HG02884 (cell line): ENCODE results near the gene ANP32A.
"Not testable (repeated sequence)": the region's sequence is repeated elsewhere in the genome, so short reads cannot be mapped to it uniquely, and the experiment has no call there.

Experiments
- ATAC-seq: cut with Tn5 transposase; IDR thresholded peaks from one replicate; pipeline ENCODE4 v1.9.1; 2021; ENCODE audit warnings: mild to moderate bottlenecking, moderate library complexity; ENCODE audit not compliant: unreplicated experiment

Gene ANP32A

DNA sequence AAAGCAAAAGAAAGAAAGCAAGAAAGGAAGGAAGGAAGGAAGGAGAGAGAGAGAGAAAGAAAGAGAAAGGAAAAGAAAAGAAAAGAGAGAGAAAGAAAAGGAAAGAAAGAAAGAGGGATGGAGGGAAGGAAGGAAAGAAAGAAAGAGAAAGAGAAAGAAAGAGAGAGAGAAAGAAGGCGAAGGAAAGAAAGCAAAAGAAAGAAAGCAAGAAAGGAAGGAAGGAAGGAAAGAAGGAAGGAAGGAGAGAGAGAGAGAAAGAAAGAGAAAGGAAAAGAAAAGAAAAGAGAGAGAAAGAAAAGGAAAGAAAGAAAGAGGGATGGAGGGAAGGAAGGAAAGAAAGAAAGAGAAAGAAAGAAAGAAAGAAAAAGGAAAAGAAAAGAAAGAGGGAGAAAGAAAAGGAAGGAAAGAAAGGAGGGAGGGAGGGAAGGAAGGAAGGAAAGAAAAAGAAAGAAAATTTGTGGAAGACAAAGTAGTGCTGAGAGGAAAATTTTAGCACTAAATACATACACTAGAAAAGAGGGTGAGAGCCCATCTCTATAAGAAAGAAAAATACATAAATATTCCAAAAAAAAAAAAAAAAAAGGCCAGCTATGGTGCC is 60.6 kb downstream of the ANP32A start:
- not testable (repeated sequence) for ATAC-seq

DNA sequence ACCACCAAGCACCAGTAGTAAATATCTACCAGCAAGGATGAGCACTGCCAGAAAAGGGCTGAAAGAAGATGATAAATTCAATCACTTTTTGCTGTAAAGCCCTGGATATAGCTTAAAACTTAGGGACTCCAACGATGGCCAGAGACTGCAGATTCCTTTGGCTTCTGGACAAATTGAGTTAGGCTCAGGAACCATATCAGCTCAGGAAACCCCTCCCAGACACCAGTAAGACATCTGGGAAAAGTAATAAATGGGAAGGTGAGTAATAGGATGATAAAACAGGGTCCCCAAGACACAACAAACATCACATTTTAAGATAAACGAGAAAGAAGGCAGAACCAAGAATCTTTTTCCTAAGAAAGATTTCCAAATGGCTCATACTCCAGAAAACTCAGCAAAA is 65.0 kb downstream of the ANP32A start:
- no peak for ATAC-seq

DNA sequence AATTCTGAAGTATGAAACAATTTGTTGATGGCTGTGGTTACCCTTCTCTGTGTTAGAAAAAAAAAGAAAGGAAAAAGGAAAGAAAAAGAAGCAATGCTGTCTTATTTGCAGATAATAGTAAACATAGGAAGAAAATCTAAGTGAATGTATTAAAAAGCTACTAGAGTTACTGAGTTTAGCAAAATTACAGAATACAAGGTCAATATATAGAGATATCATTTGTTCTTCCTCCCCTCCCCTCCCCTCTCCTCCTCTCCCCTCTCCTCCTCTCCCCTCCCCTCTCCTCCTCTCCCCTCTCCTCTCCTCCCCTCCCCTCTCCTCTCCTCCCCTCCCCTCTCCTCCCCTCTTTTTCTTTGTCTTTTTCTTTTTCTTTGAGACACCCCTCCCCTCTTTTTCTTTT is 69.1 kb downstream of the ANP32A start:
- no peak for ATAC-seq

DNA sequence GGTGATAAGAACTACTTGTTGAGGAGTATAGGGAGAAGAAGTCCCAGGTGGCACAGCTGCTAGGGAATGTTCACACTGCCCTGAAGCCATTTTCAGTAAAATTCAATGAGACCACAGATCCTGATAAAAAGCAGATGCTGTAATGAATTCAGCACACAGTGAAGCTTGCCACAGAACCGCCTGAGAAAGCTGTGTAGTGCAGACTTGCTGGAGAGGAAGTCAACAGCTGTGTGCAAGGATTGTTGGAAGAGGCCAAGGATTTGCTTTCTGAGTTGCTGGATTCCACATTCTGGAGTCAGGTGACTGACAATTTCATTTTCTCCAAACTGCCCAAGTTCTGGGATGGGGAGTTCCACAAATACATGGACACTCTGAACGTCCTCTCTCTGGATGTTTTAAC is 70.9 kb downstream of the ANP32A start:
- ATAC-seq = no peak

DNA sequence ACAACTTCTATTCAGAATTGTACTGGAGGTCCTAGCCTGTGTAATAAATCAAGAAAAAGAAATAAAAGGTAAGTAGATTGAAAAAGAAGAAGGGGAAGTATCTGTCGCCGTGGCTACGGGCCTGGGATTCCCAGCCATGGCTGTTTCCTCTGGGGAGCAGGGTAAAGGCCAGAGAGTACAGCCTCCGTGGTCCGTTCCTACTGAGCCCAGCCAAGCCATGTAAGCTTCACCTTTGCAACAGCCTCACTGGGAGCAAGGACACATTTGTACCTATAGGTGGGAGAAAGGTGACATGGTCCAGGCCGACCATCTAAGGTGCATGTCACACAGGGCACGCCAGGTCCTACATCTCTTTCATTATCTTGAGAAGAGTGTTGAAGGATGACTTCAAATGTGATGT is 71.3 kb downstream of the ANP32A start:
- ATAC-seq = no peak

DNA sequence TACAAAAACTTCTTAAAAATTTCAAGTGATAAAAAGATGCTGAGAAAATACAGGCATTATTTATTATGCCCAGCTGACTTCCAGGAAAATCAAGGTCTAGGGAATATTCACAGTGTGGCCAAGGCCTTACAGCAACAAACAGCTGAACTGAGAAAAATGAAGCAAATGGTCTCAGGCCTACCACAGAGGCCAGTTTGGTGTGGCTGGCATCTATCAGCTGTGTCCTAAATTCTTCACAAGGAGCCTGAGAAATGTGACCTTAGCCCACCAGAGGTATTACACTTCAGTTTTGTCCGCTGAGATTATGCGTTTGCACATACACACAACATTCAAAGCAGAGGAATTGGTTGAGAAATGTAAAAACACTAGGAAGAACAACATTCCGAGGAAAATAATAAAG is 77.4 kb downstream of the ANP32A start:
- ATAC-seq = no peak

DNA sequence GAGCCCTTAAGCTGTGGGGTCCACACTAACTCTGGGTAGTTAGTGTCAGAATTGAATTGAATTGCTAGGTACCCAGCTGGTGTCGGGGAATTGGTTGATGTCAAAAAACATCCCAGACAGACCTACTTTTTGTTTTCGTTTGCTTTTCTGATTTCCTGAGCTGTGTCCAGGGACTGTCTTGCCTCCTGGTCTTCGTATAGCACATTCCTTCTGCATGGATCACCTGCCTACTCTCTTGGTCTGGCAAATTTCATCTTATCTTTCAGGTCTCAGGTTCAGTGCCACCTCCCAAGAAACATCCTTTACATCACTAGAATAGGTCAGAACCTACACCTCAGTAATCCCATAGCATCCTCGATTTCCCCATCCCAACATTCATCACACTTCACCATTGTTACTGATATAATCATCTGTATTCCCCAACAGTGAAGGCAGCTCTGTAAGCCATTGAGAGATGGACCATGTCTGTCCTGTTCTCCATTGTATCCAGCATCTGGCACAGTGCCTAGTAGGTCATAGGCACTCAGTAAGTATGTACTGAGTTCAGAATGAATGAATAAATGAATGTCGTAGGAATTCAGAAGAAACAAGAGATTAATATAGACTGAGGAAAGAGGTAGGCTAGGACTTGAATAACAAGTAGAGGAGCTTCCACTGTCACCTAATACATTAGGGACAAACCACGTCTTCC is 81.2 kb downstream of the ANP32A start:
- no peak for ATAC-seq

DNA sequence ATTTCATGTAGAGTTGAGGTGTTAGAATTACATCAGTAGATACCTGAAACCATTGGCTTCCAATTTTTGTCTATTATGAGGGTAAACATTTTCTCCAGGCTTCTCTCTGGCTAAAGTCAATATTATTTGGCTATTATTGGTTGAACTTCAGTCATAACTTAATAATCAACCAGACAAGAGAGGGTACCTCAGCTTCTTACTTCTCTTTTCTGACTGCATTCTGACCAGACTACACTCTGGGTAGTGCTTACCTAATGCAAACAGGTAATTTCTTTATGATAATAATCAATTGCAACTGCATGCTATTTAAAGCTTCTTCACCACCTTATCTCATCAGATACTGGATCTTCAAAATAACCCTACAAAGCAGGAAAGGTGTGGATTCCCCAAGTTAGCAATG is 85.1 kb downstream of the ANP32A start:
- no peak for ATAC-seq

DNA sequence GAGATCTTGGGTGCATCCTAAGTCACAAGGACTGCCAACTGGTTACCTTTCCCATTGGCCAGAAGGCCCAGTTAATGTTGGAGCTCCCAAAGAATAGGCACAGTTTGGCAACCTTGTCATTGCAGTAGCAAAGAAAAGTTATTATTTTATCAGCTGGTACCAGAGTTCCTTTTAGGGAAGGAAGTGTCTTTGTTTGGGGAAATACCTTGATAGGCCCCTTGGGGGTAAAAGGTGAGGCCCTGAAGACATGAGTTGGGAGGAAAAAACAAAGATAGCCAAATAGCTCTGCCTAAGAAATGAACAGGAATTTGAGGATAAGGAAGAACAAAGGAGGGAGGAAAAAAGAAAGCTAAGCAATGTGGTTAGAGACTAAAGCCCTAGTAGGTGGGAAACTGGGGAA is 85.8 kb downstream of the ANP32A start:
- no peak for ATAC-seq

DNA sequence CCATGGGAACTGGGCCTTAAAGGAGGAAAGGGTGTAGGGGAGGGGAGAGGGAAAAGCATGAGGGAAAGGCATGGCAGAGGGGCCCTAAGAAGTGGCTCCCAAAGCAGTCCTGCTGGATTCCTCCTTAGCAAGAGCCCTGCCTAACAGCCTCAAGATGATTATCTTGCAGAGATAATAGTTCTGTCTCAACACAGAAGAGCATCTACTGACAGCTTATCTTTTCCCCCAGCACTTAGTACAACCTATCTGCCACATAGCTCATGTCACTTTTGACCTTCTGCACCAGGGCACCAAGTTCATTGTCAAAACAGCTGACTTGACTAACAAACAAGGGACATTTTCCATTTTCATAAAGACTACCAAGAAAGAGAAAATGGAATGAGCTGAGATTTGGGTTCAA is 86.3 kb downstream of the ANP32A start:
- no peak for ATAC-seq

DNA sequence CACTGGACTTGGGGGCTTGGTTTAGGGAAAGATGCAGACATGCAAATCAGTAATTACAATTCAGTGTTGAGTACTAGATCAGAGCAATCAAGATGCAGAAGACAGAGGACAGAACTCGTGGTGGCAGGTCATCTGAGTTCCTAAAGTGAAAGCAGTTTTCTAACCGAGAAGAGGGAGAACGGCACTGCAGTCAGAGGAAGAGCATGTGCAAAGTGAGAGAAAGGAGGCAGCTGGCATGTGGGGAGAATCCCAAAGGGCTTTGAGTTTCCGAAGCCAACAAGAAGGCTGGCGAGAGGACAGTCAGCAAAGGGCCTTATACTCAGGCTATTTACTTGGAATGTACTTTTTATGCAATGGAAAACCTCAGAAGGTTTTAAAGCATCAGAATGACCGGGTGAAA is 87.0 kb downstream of the ANP32A start:
- no peak for ATAC-seq

DNA sequence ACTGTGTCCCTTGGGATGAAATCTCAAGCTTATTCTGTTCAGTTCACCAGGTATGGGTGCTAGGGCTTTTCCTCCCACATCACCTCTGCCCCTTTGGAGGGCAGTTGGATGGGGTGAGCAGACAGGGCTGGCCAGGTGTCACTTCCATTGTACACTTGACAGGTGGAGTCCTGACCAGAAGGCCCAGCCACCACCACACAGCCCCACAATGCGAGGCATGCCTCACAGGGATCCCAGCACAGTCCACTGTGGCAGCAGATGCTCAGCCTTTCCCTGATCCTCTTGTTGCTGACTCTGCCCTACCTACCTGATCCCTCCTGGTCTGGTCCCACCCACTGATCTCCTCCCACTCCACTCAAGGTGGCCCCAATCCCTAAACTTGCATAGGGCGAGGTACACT is 88.2 kb downstream of the ANP32A start:
- no peak for ATAC-seq

DNA sequence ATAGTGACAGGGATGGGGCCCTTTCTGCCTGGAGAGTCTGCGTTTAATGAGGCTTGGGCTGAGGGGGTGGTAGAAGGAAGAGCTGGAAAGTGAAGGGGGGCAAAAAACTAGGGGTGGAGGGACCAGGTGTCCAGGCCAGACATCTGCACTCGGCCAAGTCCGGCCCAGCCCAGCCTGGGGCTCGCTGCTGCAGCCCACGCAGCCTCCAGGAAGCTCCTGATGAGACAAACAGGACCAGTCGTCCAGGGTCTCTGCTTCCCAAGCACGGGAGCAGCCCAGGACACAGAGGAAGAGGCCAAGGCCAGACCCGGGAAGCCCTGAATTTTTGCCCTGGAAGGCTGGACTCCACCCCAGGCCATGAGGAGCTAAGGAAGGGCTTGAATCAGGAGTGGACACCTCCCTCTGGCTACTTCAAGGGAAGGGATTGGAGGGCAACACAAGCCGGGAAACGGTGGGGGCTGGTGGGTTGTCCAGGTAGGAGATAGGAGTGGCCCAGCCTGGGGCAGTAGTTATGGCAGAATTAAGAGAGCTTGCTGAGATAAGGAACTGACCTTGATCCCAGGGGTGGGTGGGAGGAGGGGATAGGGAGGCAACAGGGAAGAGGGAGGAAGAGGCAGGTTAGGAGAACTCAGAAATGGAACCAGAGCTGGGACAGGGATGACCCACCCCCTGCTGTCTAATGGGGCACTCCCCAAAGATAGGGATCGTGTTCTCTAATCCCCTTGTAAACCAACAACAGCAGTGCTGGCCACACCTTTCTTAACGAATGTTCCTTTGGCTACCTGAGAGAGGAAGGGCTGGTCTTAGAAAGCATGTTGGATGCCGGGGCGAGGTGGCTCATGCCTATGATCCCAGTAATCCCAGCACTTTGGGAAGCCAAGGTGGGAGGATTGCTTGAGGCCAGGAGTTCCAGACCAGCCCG is 89.5 kb downstream of the ANP32A start:
- no peak for ATAC-seq

DNA sequence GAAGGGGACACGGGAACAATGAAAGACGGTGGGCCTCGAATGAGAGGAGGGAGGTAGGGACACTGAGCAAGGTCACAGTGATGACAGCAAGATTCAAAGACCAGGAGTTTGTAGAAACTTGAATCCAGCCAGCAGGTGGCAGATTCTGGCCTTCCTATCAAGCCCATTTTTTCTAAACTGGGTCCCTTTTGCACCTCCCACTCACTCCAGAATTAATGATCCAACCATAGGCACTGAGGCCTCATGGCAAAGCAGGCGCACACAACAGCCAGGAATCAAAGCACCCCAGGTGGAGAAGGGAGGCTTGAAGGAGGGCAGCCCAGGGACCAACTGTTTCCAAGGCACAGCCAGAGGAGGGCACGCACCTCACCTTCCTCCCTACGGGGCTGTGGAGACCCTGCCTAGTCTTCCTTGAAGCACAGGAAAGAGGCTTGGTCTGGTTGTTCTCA is 90.2 kb downstream of the ANP32A start:
- ATAC-seq = no peak

DNA sequence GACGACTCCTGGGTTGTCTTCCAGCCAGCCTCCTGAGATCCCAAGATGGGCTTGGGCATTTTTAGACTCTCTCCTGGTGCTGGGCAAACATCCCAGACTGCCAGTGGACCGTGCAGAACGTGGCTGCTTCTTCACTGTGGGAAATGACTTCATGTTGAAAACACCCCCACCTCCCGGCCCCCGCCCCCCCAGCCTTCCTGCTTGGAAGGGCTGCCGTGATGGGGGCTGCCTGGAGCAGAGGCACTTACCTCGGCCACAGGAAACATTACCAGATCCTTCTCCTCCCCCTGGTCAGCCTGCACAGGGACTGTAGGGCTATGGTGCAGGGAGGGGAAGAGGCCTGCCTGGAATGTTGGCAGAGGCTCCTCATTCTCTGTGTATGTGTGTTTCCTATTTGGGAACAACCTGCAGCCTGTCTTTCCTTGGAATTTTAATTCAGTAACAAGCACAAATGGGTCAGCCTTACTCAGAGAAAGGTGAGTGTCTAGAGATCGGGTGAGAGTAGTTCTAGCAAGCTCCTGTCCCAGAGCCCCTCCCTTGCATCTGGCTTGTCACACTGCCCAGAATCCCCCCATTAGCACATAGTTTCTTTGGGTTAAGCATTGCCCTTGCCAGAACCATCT is 90.8 kb downstream of the ANP32A start:
- no peak for ATAC-seq
